Activated B cell treated with CpG ODN at 0.5 μM for 24 hours (primary cell): ENCODE results near the gene TIMP2. TPM values are rescaled to one million over a fixed set of nuclear protein-coding genes. Genes with fewer than 3 reads are reported as not detected.

ENCODE experiments used
- ATAC-seq: fragments of 200-7000 bp; cut with Tn5 transposase; one replicate; pipeline ENCODE4 v1.10.0; 2021; ENCODE audit warnings: low read depth, mild to moderate bottlenecking, moderate library complexity
- CTCF ChIA-PET: fragments of 350-600 bp; sonication (Branson Sonifier 250); formaldehyde crosslinking; loops from one replicate; lab custom pipeline; 2021; ENCODE audit warnings: antibody characterized with exemption; lab: Charles Lee
- POLR2A ChIA-PET: fragments of 350-600 bp; sonication (Branson Sonifier 250); formaldehyde crosslinking; loops from one replicate; lab custom pipeline; 2021; ENCODE audit warnings: antibody characterized with exemption; lab: Charles Lee
- DNase-seq: peaks from one replicate; pipeline ENCODE4 v3.0.0; 2022
- H3K27ac Mint-ChIP-seq: one replicate; pipeline ENCODE4 v1.8.0; 2020; ENCODE audit warnings: mixed read lengths
- H3K27me3 Mint-ChIP-seq: one replicate; pipeline ENCODE4 v1.8.0; 2021; ENCODE audit warnings: mixed read lengths
- H3K36me3 Mint-ChIP-seq: one replicate; pipeline ENCODE4 v1.8.0; 2021; ENCODE audit warnings: low read depth, mixed read lengths
- H3K4me1 Mint-ChIP-seq: one replicate; pipeline ENCODE4 v1.8.0; 2021; ENCODE audit warnings: mixed read lengths
- H3K4me3 Mint-ChIP-seq: one replicate; pipeline ENCODE4 v1.8.0; 2020; ENCODE audit warnings: mild to moderate bottlenecking, mixed read lengths
- H3K9me3 Mint-ChIP-seq: one replicate; pipeline ENCODE4 v1.8.0; 2020; ENCODE audit warnings: mixed read lengths
- intact Hi-C: fragments of 100-400 bp; cut with micrococcal nuclease; formaldehyde crosslinking; loops from one replicate; pipeline ENCODE4 v1.15.1; 2024
- total RNA-seq: library from RNA; stranded (reverse); gene quantifications from 2 replicates; pipeline ENCODE4 v1.2.3, GENCODE V29; 2022
- TF ChIP-seq, protein P1 (sequence below): fragments of 200-600 bp; IDR thresholded peaks from one replicate; pipeline ENCODE4 v1.8.0; 2022; ENCODE audit warnings: antibody characterized with exemption, mild to moderate bottlenecking

Gene TIMP2
- total RNA-seq, 1 donor from 2014 or later: 4.2 TPM

DNA sequence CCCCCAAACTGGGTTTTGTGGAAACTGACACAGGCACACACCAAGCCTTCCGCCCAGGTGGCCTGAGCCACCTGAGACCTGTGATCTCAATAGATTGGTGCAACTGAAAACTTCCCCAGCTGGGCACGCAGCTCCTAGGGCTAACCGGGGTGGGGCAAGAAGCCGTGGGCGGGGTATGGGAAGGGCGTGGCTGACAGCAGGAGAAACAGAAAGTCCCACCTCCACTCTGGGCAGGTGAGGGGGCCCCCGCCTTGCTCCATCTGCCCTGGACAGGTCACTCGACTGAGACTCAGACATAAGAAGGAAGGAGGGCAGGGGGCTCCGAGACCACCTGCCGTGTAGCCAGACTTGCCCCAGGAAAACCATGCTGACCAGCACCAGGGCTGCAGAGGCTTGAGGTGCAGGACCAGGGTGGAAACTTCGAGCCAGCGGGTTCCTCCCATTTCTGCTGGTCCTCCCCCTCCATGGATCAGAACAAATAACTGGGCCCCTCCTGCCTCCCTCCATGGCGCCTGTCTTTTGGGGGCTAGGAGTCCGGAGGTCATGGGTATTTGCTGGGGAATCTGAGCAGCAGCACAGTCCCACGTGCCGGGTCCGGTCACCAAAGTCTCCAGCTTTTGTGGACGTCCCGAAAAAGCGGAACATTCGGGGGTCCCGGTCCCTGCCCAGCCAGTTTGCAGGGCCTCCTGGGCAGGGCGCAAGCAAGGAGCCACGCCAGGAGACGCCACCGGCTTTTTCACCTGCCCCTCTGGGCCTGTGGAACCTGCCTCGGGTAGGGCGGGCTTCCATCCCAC is 1.3 kb downstream of the TIMP2 start:
- POLR2A ChIA-PET: interaction anchor here (0.5 to 1.3 kb wide), 6 partner anchors 33 to 791 kb away, joined by 3 to 10 read pairs (median 3); no protein-coding TSS in a partner anchor
- TF ChIP-seq, protein P1, sequence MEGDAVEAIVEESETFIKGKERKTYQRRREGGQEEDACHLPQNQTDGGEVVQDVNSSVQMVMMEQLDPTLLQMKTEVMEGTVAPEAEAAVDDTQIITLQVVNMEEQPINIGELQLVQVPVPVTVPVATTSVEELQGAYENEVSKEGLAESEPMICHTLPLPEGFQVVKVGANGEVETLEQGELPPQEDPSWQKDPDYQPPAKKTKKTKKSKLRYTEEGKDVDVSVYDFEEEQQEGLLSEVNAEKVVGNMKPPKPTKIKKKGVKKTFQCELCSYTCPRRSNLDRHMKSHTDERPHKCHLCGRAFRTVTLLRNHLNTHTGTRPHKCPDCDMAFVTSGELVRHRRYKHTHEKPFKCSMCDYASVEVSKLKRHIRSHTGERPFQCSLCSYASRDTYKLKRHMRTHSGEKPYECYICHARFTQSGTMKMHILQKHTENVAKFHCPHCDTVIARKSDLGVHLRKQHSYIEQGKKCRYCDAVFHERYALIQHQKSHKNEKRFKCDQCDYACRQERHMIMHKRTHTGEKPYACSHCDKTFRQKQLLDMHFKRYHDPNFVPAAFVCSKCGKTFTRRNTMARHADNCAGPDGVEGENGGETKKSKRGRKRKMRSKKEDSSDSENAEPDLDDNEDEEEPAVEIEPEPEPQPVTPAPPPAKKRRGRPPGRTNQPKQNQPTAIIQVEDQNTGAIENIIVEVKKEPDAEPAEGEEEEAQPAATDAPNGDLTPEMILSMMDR: no peak
- CTCF ChIA-PET: interaction anchor here (1.8 kb wide), 1 partner anchor 58 kb away, joined by 9 read pairs; no protein-coding TSS in a partner anchor
- Mint-ChIP-seq H3K36me3 (no peaks in the 10 kb centered on the region), H3K27ac (peak overlapping the region; percentile 68), H3K27me3 (peaks cover 15% of the 10 kb centered on the region), H3K4me1 (peaks cover 15% of the 10 kb centered on the region), H3K9me3 (no peaks in the 10 kb centered on the region), H3K4me3 (peak overlapping the region; percentile 86)
- intact Hi-C loops: loop anchor here (1.0 kb wide), 2 partner anchors 35 to 83 kb away; no protein-coding TSS in a partner anchor
- DNase-seq (peak; percentile 66), ATAC-seq (peak; percentile 81)

- Mint-ChIP-seq H3K4me1 (peaks cover 15% of the 10 kb centered on the region), H3K27me3 (peaks cover 13% of the 10 kb centered on the region), H3K27ac (peak overlapping the region; percentile 68), H3K36me3 (no peaks in the 10 kb centered on the region), H3K4me3 (peak overlapping the region; percentile 51), H3K9me3 (no peaks in the 10 kb centered on the region)
- ATAC-seq (no peak), DNase-seq (no peak)
- intact Hi-C loops: loop anchor here (1.0 kb wide), 2 partner anchors 34 to 82 kb away; no protein-coding TSS in a partner anchor
- ChIA-PET CTCF (interaction anchor here (1.8 kb wide), 1 partner anchor 57 kb away, joined by 9 read pairs; no protein-coding TSS in a partner anchor), POLR2A (interaction anchor here (0.6 to 1.3 kb wide), 5 partner anchors 32 to 535 kb away, joined by 3 to 5 read pairs (median 3); no protein-coding TSS in a partner anchor)
- TF ChIP-seq, protein P1: no peak
Measured at GRCh38 chr17:78922816-78923498, 2.2 kb downstream of the TIMP2 start.

- H3K9me3 Mint-ChIP-seq: no peaks in the 10 kb centered on the region
- TF ChIP-seq, protein P1: no peak
- ChIA-PET CTCF (no interaction called here), POLR2A (no interaction called here)
- no peak for DNase-seq
- peaks cover 16% of the 10 kb centered on the region for H3K4me1 Mint-ChIP-seq
- no peak for ATAC-seq
- intact Hi-C loops: no loop called here
- H3K27me3 Mint-ChIP-seq: peaks cover 11% of the 10 kb centered on the region
- H3K27ac Mint-ChIP-seq: no peak overlapping the region
- no peaks in the 10 kb centered on the region for H3K36me3 Mint-ChIP-seq
- no peak overlapping the region for H3K4me3 Mint-ChIP-seq
Measured at GRCh38 chr17:78921437-78921971, 3.7 kb downstream of the TIMP2 start.

- H3K4me1 Mint-ChIP-seq: peaks cover 20% of the 10 kb centered on the region
- CTCF ChIA-PET: no interaction called here
- no peak overlapping the region for H3K4me3 Mint-ChIP-seq
- intact Hi-C loops: no loop called here
- no peaks in the 10 kb centered on the region for H3K9me3 Mint-ChIP-seq
- H3K36me3 Mint-ChIP-seq: no peaks in the 10 kb centered on the region
- ATAC-seq: no peak
- POLR2A ChIA-PET: interaction anchor here (0.6 kb wide), 1 partner anchor 46 kb away, joined by 3 read pairs; no protein-coding TSS in a partner anchor
- TF ChIP-seq, protein P1: no peak
- DNase-seq: no peak
- no peak overlapping the region for H3K27ac Mint-ChIP-seq
- peaks cover 10% of the 10 kb centered on the region for H3K27me3 Mint-ChIP-seq
Measured at GRCh38 chr17:78920528-78920927, 4.7 kb downstream of the TIMP2 start.
